Keratinocyte (primary cell): ENCODE measurements around the gene SPATC1L. TPM values are rescaled to one million over a fixed set of nuclear protein-coding genes. Genes with fewer than 3 reads are reported as not detected.

Experiments
- DNase-seq: peaks from one replicate; pipeline ENCODE4 v3.0.0-alpha.2; 2011; ENCODE audit warnings: low read depth, missing footprints, low spot score
- FAIRE-seq: peaks from 2 replicates; lab custom pipeline; 2011; peaks lifted over from hg19 to GRCh38; lab: Jason Lieb, UNC
- H2AFZ ChIP-seq: 2 replicates; pipeline ENCODE4 v1.6.0; 2012; ENCODE audit warnings: low read length, control low read depth, inconsistent platforms; ENCODE audit not compliant: control insufficient read depth
- H3K27ac ChIP-seq: 2 replicates; pipeline ENCODE4 v1.5.1; 2011; ENCODE audit warnings: low read length; ENCODE audit not compliant: control insufficient read depth, insufficient read depth
- H3K27me3 ChIP-seq: 3 replicates; pipeline ENCODE4 v1.6.0; 2011; ENCODE audit warnings: low read length; ENCODE audit not compliant: control insufficient read depth, insufficient read depth; ENCODE audit errors: extremely low read depth
- H3K36me3 ChIP-seq, 2 experiments: 2 replicates in 1 of 2; 3 replicates in 1 of 2; pipeline ENCODE4 v1.5.1; 2011; ENCODE audit warnings: low read length in 2 of 2, mild to moderate bottlenecking in 1 of 2; ENCODE audit not compliant: control insufficient read depth in 2 of 2, insufficient read depth in 2 of 2; ENCODE audit errors: extremely low read depth in 1 of 2
- H3K4me1 ChIP-seq: 3 replicates; pipeline ENCODE4 v1.5.1; 2011; ENCODE audit warnings: low read length; ENCODE audit not compliant: control insufficient read depth, insufficient read depth; ENCODE audit errors: extremely low read depth
- H3K4me2 ChIP-seq: 3 replicates; pipeline ENCODE4 v1.6.0; 2011; ENCODE audit warnings: low read depth, low read length; ENCODE audit not compliant: control insufficient read depth, insufficient read depth; ENCODE audit errors: extremely low read depth
- H3K4me3 ChIP-seq, 3 experiments: fragments of 200-600 bp in 1 of 3; sonication (generic) in 1 of 3; 2 replicates in 2 of 3; 3 replicates in 1 of 3; pipeline ENCODE4 v1.5.1; 2011 to 2016; ENCODE audit warnings: low read length in 3 of 3, mild to moderate bottlenecking in 3 of 3, control low read depth in 2 of 3, inconsistent platforms in 1 of 3, low read depth in 1 of 3, mixed read lengths in 1 of 3, mixed run types in 1 of 3, moderate library complexity in 1 of 3; ENCODE audit not compliant: control insufficient read depth in 2 of 3, insufficient read depth in 2 of 3; ENCODE audit errors: extremely low read depth in 1 of 3
- H3K79me2 ChIP-seq: 2 replicates; pipeline ENCODE4 v1.6.0; 2012; ENCODE audit warnings: low read length; ENCODE audit not compliant: control insufficient read depth, insufficient read depth
- H3K9ac ChIP-seq: 3 replicates; pipeline ENCODE4 v1.6.0; 2011; ENCODE audit warnings: low read length; ENCODE audit not compliant: control insufficient read depth, insufficient read depth; ENCODE audit errors: extremely low read depth
- H3K9me1 ChIP-seq: 3 replicates; pipeline ENCODE4 v1.6.0; 2011; ENCODE audit warnings: low read length; ENCODE audit not compliant: control insufficient read depth, insufficient read depth; ENCODE audit errors: extremely low read depth
- H3K9me3 ChIP-seq: 2 replicates; pipeline ENCODE4 v1.5.1; 2012; ENCODE audit warnings: low read depth, low read length; ENCODE audit not compliant: control insufficient read depth
- H4K20me1 ChIP-seq: 3 replicates; pipeline ENCODE4 v1.6.0; 2011; ENCODE audit warnings: low read length; ENCODE audit not compliant: control insufficient read depth, insufficient read depth; ENCODE audit errors: extremely low read depth
- CTCF ChIP-seq, 3 experiments: IDR thresholded peaks in 1 of 3; conservative IDR thresholded peaks in 1 of 3; optimal IDR thresholded peaks in 1 of 3; 2 replicates in 2 of 3; 3 replicates in 1 of 3; pipeline versions ENCODE3 to v1.5.1; 2011; ENCODE audit warnings: low read length in 3 of 3, mild to moderate bottlenecking in 3 of 3, moderate library complexity in 2 of 3, control low read depth in 1 of 3, inconsistent platforms in 1 of 3; ENCODE audit not compliant: insufficient read depth in 2 of 3; ENCODE audit errors: extremely low read depth in 1 of 3
- EZH2 ChIP-seq: IDR thresholded peaks from one replicate; pipeline ENCODE4 v1.6.1; 2012; ENCODE audit warnings: inconsistent platforms, mild to moderate bottlenecking, low read length, moderate library complexity
- dilution Hi-C: fragments of 300-500 bp; cut with MboI; formaldehyde crosslinking; loops from one replicate; pipeline ENCODE4 v1.7.0; 2020; ENCODE audit warnings: low sequenced_read_pairs; ENCODE audit not compliant: extremely low pct_ligation_motif_present
- polyA plus RNA-seq, 5 experiments: library from polyadenylated mRNA; depleted of rRNA in 3 of 5; stranded (reverse) in 3 of 5; stranded (forward) in 1 of 5; unstranded in 1 of 5; fragments of >200 nt; gene quantifications; 1 replicate in 1 of 5; 2 replicates in 3 of 5; 3 replicates in 1 of 5; pipeline versions ENCODE4 v1.2.1 to v1.2.3, GENCODE V29; 2011 to 2012; ENCODE audit warnings: missing spikeins in 2 of 5, low read depth in 1 of 5, low replicate concordance in 1 of 5

Gene SPATC1L
- polyA plus RNA-seq, 1 donor (not counting 4 experiments of a cell fraction or from before 2014, with no cell fraction given), result 1.3 TPM

GRCh38 chr21:46156678-46157077 lies 27.6 kb downstream of the SPATC1L start:
- dilution Hi-C loops, result no loop called here
- Histone ChIP-seq H4K20me1 (no peaks in the 10 kb centered on the region), H3K4me3 (no peak overlapping the region), H2AFZ (no peak overlapping the region), H3K79me2 (no peaks in the 10 kb centered on the region), H3K36me3 (no peaks in the 10 kb centered on the region), H3K9me3 (no peaks in the 10 kb centered on the region), H3K4me2 (no peak overlapping the region), H3K4me1 (no peaks in the 10 kb centered on the region), H3K27ac (no peak overlapping the region), H3K27me3 (peaks cover 8% of the 10 kb centered on the region), H3K9ac (no peak overlapping the region), H3K9me1 (no peaks in the 10 kb centered on the region)
- DNase-seq (no peak), FAIRE-seq (no peak)
- TF ChIP-seq CTCF (optimal IDR thresholded peaks at IDR 0.05 in 1 of 3, IDR thresholded peaks at IDR 0.05 in 1 of 3, conservative IDR thresholded peaks at IDR 0.05 in 1 of 3; ENCODE audit: extremely low read depth in 1 of 3, insufficient read depth in 2 of 3, low read length in 3 of 3) (no peak), EZH2 (no peak)

DNA sequence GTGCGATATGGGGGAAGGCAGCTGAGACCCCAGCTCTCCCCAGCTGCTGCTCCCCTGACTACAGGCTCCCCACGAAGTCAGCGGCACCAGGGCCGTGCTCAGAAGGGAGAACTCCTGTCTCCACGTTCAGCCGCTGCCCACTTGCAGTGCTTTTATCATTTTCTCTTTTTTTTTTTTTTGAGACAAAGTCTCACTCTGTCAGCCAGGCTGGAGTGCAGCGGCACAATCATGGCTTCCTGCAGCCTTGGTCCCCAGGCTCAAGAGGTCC lies 27.9 kb downstream of the SPATC1L start:
- TF ChIP-seq CTCF (optimal IDR thresholded peaks at IDR 0.05 in 1 of 3, IDR thresholded peaks at IDR 0.05 in 1 of 3, conservative IDR thresholded peaks at IDR 0.05 in 1 of 3; ENCODE audit: extremely low read depth in 1 of 3, insufficient read depth in 2 of 3, low read length in 3 of 3) (no peak), EZH2 (no peak)
- no peak overlapping the region for H2AFZ ChIP-seq
- H3K4me3 ChIP-seq, result no peak overlapping the region
- H3K4me1 ChIP-seq, result no peaks in the 10 kb centered on the region
- no peaks in the 10 kb centered on the region for H3K79me2 ChIP-seq
- FAIRE-seq, result no peak
- H3K4me2 ChIP-seq, result no peak overlapping the region
- H3K9ac ChIP-seq, result no peak overlapping the region
- H3K9me3 ChIP-seq, result no peaks in the 10 kb centered on the region
- dilution Hi-C loops, result no loop called here
- H3K27me3 ChIP-seq, result peaks cover 4% of the 10 kb centered on the region
- no peaks in the 10 kb centered on the region for H3K36me3 ChIP-seq
- no peak for DNase-seq
- no peak overlapping the region for H3K27ac ChIP-seq
- no peaks in the 10 kb centered on the region for H4K20me1 ChIP-seq
- H3K9me1 ChIP-seq, result no peaks in the 10 kb centered on the region
